CD4-positive, alpha-beta T cell (primary cell): ENCODE data around the gene DNAJC15. TPM values are rescaled to one million over a fixed set of nuclear protein-coding genes. Genes with fewer than 3 reads are reported as not detected.
A peak's percentile ranks its signal among the peaks of the same experiment; 100 is the strongest.

Source experiments
- ATAC-seq: fragments of 200-7000 bp; cut with Tn5 transposase; one replicate; pipeline ENCODE4 v1.10.0; 2022; ENCODE audit warnings: mild to moderate bottlenecking; ENCODE audit not compliant: poor library complexity
- CTCF ChIA-PET: fragments of 350-600 bp; sonication (Branson Sonifier 250); formaldehyde crosslinking; loops from one replicate; lab custom pipeline; 2021; ENCODE audit warnings: antibody characterized with exemption, inconsistent platforms; lab: Charles Lee
- POLR2A ChIA-PET: fragments of 350-600 bp; sonication (Branson Sonifier 250); formaldehyde crosslinking; loops from one replicate; lab custom pipeline; 2021; ENCODE audit warnings: antibody characterized with exemption, inconsistent platforms; lab: Charles Lee
- DNase-seq, 14 experiments: peaks; one replicate each; pipeline ENCODE4 v3.0.0-alpha.2; 2013 to 2020; ENCODE audit warnings: mixed read lengths in 2 of 14
- H3K27ac ChIP-seq, 2 donors: one replicate each; pipeline versions ENCODE4 v1.5.1 to v1.7.0; 2013; ENCODE audit warnings: low read length in 2 of 2, low read depth in 1 of 2, mild to moderate bottlenecking in 1 of 2
- H3K27me3 ChIP-seq, 2 experiments: 1 replicate in 1 of 2; 2 replicates in 1 of 2; pipeline versions ENCODE4 v1.6.1 to v1.7.0; 2013; ENCODE audit warnings: low read length in 2 of 2, control low read depth in 1 of 2, mild to moderate bottlenecking in 1 of 2, moderate library complexity in 1 of 2; ENCODE audit not compliant: insufficient read depth in 2 of 2, control insufficient read depth in 1 of 2
- H3K36me3 ChIP-seq: one replicate; pipeline ENCODE4 v1.6.1; 2013; ENCODE audit warnings: low read length, control low read depth; ENCODE audit not compliant: insufficient read depth
- H3K4me1 ChIP-seq: one replicate; pipeline ENCODE4 v1.6.1; 2013; ENCODE audit warnings: low read length, control low read depth; ENCODE audit not compliant: insufficient read depth
- H3K4me3 ChIP-seq: one replicate; pipeline ENCODE4 v1.5.1; 2013; ENCODE audit warnings: mild to moderate bottlenecking, low read length, moderate library complexity
- H3K9me3 ChIP-seq, 2 experiments: 1 replicate in 1 of 2; 2 replicates in 1 of 2; pipeline versions ENCODE4 v1.6.1 to v1.7.0; 2013; ENCODE audit warnings: low read length in 2 of 2, mild to moderate bottlenecking in 2 of 2, control low read depth in 1 of 2, moderate library complexity in 1 of 2; ENCODE audit not compliant: control insufficient read depth in 1 of 2, insufficient read depth in 1 of 2
- H3K27ac Mint-ChIP-seq: one replicate; pipeline ENCODE4 v1.8.0; 2020; ENCODE audit warnings: mixed read lengths
- H3K27me3 Mint-ChIP-seq: one replicate; pipeline ENCODE4 v1.8.0; 2021; ENCODE audit warnings: mixed read lengths
- H3K36me3 Mint-ChIP-seq: one replicate; pipeline ENCODE4 v1.8.0; 2021; ENCODE audit warnings: low read depth, mixed read lengths
- H3K4me1 Mint-ChIP-seq: one replicate; pipeline ENCODE4 v1.8.0; 2021; ENCODE audit warnings: low read depth, mixed read lengths
- H3K4me3 Mint-ChIP-seq: one replicate; pipeline ENCODE4 v1.8.0; 2020; ENCODE audit warnings: mild to moderate bottlenecking, mixed read lengths
- H3K9me3 Mint-ChIP-seq: one replicate; pipeline ENCODE4 v1.8.0; 2020; ENCODE audit warnings: mixed read lengths
- intact Hi-C, 2 experiments: fragments of 100-400 bp; cut with DNase I in 1 of 2; cut with micrococcal nuclease in 1 of 2; formaldehyde crosslinking; loops; one replicate each; pipeline versions ENCODE4 v1.15.1 to v1.9.0; 2023 to 2025; cut with DNase I, micrococcal nuclease
- total RNA-seq, 174 experiments: library from RNA in 2 of 174; stranded (reverse) in 2 of 174; gene quantifications; one replicate each; pipeline ENCODE4 v1.2.3 and lab custom pipeline; 2021 to 2026
- TF ChIP-seq, protein P1 (sequence below): fragments of 200-600 bp; IDR thresholded peaks from one replicate; pipeline ENCODE4 v1.8.0; 2022; ENCODE audit warnings: antibody characterized with exemption, mild to moderate bottlenecking

Gene DNAJC15
- total RNA-seq, 2 experiments from 2014 or later, result 6.8 to 7.6 TPM

DNA sequence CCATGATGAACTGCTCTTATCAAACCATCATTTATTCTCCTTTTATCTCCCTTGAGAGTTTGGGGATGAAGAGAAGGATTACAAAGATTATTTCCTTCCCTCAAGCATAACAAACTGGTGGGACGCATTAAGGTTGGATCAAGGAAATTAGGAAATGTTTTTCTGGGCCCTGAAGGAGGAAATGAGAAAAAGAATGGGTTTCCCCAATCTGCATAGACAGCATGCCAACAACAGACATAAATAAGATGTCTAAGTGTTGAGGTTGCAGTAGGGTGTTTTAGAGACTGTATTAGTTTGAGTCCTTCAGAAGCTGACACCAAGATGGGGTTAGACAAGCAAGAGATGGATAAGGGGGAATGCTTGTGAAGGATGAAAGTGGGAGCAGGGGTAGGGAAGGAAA, 38.7 kb upstream of the DNAJC15 start:
- Histone ChIP-seq H3K27ac (no peak overlapping the region), H3K27me3 (no peaks in the 10 kb centered on the region), H3K4me3 (no peak overlapping the region), H3K36me3 (no peaks in the 10 kb centered on the region), H3K9me3 (no peaks in the 10 kb centered on the region), H3K4me1 (peaks cover 8% of the 10 kb centered on the region)
- peaks cover 68% of the 10 kb centered on the region for H3K4me1 Mint-ChIP-seq
- H3K9me3 Mint-ChIP-seq, result no peaks in the 10 kb centered on the region
- CTCF ChIA-PET, result no interaction called here
- H3K36me3 Mint-ChIP-seq, result peaks cover 21% of the 10 kb centered on the region
- POLR2A ChIA-PET, result interaction anchor here (2.6 kb wide), 1 partner anchor 8 kb away, joined by 15 read pairs; the partner anchor contains the start of gene EPSTI1
- no peak overlapping the region for H3K27ac Mint-ChIP-seq
- peak in 1 of 14 experiments; percentile 20 for DNase-seq
- no peak for ATAC-seq
- TF ChIP-seq, protein P1, sequence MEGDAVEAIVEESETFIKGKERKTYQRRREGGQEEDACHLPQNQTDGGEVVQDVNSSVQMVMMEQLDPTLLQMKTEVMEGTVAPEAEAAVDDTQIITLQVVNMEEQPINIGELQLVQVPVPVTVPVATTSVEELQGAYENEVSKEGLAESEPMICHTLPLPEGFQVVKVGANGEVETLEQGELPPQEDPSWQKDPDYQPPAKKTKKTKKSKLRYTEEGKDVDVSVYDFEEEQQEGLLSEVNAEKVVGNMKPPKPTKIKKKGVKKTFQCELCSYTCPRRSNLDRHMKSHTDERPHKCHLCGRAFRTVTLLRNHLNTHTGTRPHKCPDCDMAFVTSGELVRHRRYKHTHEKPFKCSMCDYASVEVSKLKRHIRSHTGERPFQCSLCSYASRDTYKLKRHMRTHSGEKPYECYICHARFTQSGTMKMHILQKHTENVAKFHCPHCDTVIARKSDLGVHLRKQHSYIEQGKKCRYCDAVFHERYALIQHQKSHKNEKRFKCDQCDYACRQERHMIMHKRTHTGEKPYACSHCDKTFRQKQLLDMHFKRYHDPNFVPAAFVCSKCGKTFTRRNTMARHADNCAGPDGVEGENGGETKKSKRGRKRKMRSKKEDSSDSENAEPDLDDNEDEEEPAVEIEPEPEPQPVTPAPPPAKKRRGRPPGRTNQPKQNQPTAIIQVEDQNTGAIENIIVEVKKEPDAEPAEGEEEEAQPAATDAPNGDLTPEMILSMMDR, result no peak
- intact Hi-C loops, result loop anchor here in 1 of 2 experiments (5.0 kb wide), 1 partner anchor 38 kb away; the partner anchor contains the start of gene DNAJC15
- no peak overlapping the region for H3K4me3 Mint-ChIP-seq
- no peaks in the 10 kb centered on the region for H3K27me3 Mint-ChIP-seq

- Mint-ChIP-seq H3K36me3 (peaks cover 20% of the 10 kb centered on the region), H3K27me3 (no peaks in the 10 kb centered on the region), H3K9me3 (no peaks in the 10 kb centered on the region), H3K4me1 (peaks cover 71% of the 10 kb centered on the region), H3K27ac (no peak overlapping the region), H3K4me3 (no peak overlapping the region)
- DNase-seq (no peak), ATAC-seq (no peak)
- Histone ChIP-seq H3K27ac (no peak overlapping the region), H3K9me3 (no peaks in the 10 kb centered on the region), H3K4me3 (no peak overlapping the region), H3K27me3 (no peaks in the 10 kb centered on the region), H3K36me3 (no peaks in the 10 kb centered on the region), H3K4me1 (peaks cover 11% of the 10 kb centered on the region)
- intact Hi-C loops, result loop anchor here in 1 of 2 experiments (5.0 kb wide), 1 partner anchor 37 kb away; the partner anchor contains the start of gene DNAJC15
- ChIA-PET CTCF (no interaction called here), POLR2A (no interaction called here)
- TF ChIP-seq, protein P1, result no peak
Measured at GRCh38 chr13:42985312-42986175, 37.8 kb upstream of the DNAJC15 start.

GRCh38 chr13:42986176-42986574, 37.2 kb upstream of the DNAJC15 start:
- Mint-ChIP-seq H3K4me3 (no peak overlapping the region), H3K9me3 (no peaks in the 10 kb centered on the region), H3K4me1 (peaks cover 73% of the 10 kb centered on the region), H3K27ac (no peak overlapping the region), H3K36me3 (peaks cover 26% of the 10 kb centered on the region), H3K27me3 (no peaks in the 10 kb centered on the region)
- TF ChIP-seq, protein P1, result no peak
- Histone ChIP-seq H3K36me3 (no peaks in the 10 kb centered on the region), H3K27ac (no peak overlapping the region), H3K4me3 (no peak overlapping the region), H3K4me1 (peaks cover 16% of the 10 kb centered on the region), H3K9me3 (no peaks in the 10 kb centered on the region), H3K27me3 (no peaks in the 10 kb centered on the region)
- POLR2A ChIA-PET, result no interaction called here
- intact Hi-C loops, result loop anchor here in 1 of 2 experiments (5.0 kb wide), 1 partner anchor 36 kb away; the partner anchor contains the start of gene DNAJC15
- DNase-seq (no peak), ATAC-seq (no peak)
- CTCF ChIA-PET, result no interaction called here
